Neural progenitor cell (in vitro differentiated cells): ENCODE measurements around the gene SEC22A. TPM values are rescaled to one million over a fixed set of nuclear protein-coding genes. Genes with fewer than 3 reads are reported as not detected.

Experiments
- DNase-seq: peaks from one replicate; pipeline ENCODE4 v3.0.0-alpha.2; 2016; ENCODE audit warnings: low spot score
- H2AFZ ChIP-seq: fragments of 200-600 bp; sonication (generic); replicated peaks from 2 replicates; pipeline ENCODE4 v1.6.1; 2016; ENCODE audit warnings: antibody characterized with exemption
- H3F3A ChIP-seq: fragments of 200-600 bp; sonication (generic); 2 replicates; pipeline ENCODE4 v1.6.1; 2016; ENCODE audit warnings: antibody characterized with exemption, low read depth
- H3K27ac ChIP-seq: fragments of 200-600 bp; sonication (generic); 2 replicates; pipeline ENCODE4 v1.5.1; 2016; ENCODE audit warnings: mild to moderate bottlenecking
- H3K27me3 ChIP-seq: fragments of 200-600 bp; sonication (generic); 2 replicates; pipeline ENCODE4 v1.6.1; 2016; ENCODE audit warnings: mild to moderate bottlenecking, moderate library complexity
- H3K36me3 ChIP-seq: fragments of 200-600 bp; sonication (generic); 2 replicates; pipeline ENCODE4 v1.5.1; 2016
- H3K4me1 ChIP-seq: fragments of 200-600 bp; sonication (generic); 2 replicates; pipeline ENCODE4 v1.6.1; 2016; ENCODE audit warnings: mixed run types
- H3K4me2 ChIP-seq: fragments of 200-600 bp; sonication (generic); 2 replicates; pipeline ENCODE4 v1.6.1; 2016
- H3K4me3 ChIP-seq: fragments of 200-600 bp; sonication (generic); 2 replicates; pipeline ENCODE4 v1.5.1; 2016
- H3K79me2 ChIP-seq: fragments of 200-600 bp; sonication (generic); 2 replicates; pipeline ENCODE4 v1.6.1; 2016; ENCODE audit warnings: low read depth
- H3K9ac ChIP-seq: fragments of 200-600 bp; sonication (generic); 2 replicates; pipeline ENCODE4 v1.6.1; 2016
- H3K9me3 ChIP-seq: fragments of 200-600 bp; sonication (generic); 2 replicates; pipeline ENCODE4 v1.5.1; 2016; ENCODE audit warnings: low read depth
- H4K20me1 ChIP-seq: fragments of 200-600 bp; sonication (generic); 2 replicates; pipeline ENCODE4 v1.6.1; 2016; ENCODE audit warnings: low read depth
- H3K27ac Mint-ChIP-seq: 3 replicates; pipeline ENCODE4 v1.8.0; 2021; ENCODE audit warnings: mixed read lengths
- H3K27me3 Mint-ChIP-seq: 2 replicates; pipeline ENCODE4 v1.8.0; 2022; ENCODE audit warnings: low read depth, mild to moderate bottlenecking, inconsistent platforms, moderate library complexity, mixed read lengths; ENCODE audit not compliant: insufficient read depth
- H3K36me3 Mint-ChIP-seq: 3 replicates; pipeline ENCODE4 v1.8.0; 2021; ENCODE audit warnings: mixed read lengths
- H3K4me1 Mint-ChIP-seq: 3 replicates; pipeline ENCODE4 v1.8.0; 2021; ENCODE audit warnings: mixed read lengths
- H3K4me3 Mint-ChIP-seq: 3 replicates; pipeline ENCODE4 v1.8.0; 2021; ENCODE audit warnings: mild to moderate bottlenecking, moderate library complexity, mixed read lengths
- H3K9me3 Mint-ChIP-seq: 3 replicates; pipeline ENCODE4 v1.8.0; 2020; ENCODE audit warnings: mixed read lengths
- CTCF ChIP-seq: fragments of 200-600 bp; sonication (generic); IDR thresholded peaks from 2 replicates; pipeline ENCODE4 v1.5.1; 2017; ENCODE audit warnings: antibody characterized with exemption, mild to moderate bottlenecking
- EZH2 ChIP-seq: fragments of 200-600 bp; sonication (generic); IDR thresholded peaks from 2 replicates; pipeline ENCODE4 v1.6.1; 2017; ENCODE audit warnings: antibody characterized with exemption, mild to moderate bottlenecking, moderate library complexity
- EZH2phosphoT487 ChIP-seq: fragments of 200-600 bp; sonication (generic); IDR thresholded peaks from 2 replicates; pipeline ENCODE4 v1.6.1; 2017; ENCODE audit warnings: antibody characterized with exemption
- total RNA-seq: library from RNA; depleted of rRNA; stranded (reverse); fragments of >200 nt; gene quantifications from 2 replicates; pipeline ENCODE4 v1.2.3, GENCODE V29; 2015; ENCODE audit warnings: low replicate concordance

Gene SEC22A
- total RNA-seq, 1 donor from 2014 or later, result 26.4 TPM

- Mint-ChIP-seq H3K27ac (no peak overlapping the region), H3K36me3 (peaks cover 17% of the 10 kb centered on the region), H3K4me3 (no peak overlapping the region), H3K27me3 (no peaks in the 10 kb centered on the region), H3K4me1 (no peaks in the 10 kb centered on the region), H3K9me3 (peaks cover 5% of the 10 kb centered on the region)
- no peak for DNase-seq
- TF ChIP-seq EZH2 (no peak), CTCF (no peak), EZH2phosphoT487 (no peak)
- Histone ChIP-seq H3K9ac (no peak overlapping the region), H3K27me3 (no peaks in the 10 kb centered on the region), H3K4me3 (no peak overlapping the region), H2AFZ (no peak overlapping the region), H3K27ac (no peak overlapping the region), H3K4me1 (no peaks in the 10 kb centered on the region), H3K4me2 (no peak overlapping the region), H3K79me2 (no peaks in the 10 kb centered on the region), H4K20me1 (no peaks in the 10 kb centered on the region), H3F3A (no peaks in the 10 kb centered on the region), H3K36me3 (no peaks in the 10 kb centered on the region), H3K9me3 (no peaks in the 10 kb centered on the region)
Observed at GRCh38 chr3:123270818-123271217, 69.1 kb downstream of the SEC22A start.

DNA sequence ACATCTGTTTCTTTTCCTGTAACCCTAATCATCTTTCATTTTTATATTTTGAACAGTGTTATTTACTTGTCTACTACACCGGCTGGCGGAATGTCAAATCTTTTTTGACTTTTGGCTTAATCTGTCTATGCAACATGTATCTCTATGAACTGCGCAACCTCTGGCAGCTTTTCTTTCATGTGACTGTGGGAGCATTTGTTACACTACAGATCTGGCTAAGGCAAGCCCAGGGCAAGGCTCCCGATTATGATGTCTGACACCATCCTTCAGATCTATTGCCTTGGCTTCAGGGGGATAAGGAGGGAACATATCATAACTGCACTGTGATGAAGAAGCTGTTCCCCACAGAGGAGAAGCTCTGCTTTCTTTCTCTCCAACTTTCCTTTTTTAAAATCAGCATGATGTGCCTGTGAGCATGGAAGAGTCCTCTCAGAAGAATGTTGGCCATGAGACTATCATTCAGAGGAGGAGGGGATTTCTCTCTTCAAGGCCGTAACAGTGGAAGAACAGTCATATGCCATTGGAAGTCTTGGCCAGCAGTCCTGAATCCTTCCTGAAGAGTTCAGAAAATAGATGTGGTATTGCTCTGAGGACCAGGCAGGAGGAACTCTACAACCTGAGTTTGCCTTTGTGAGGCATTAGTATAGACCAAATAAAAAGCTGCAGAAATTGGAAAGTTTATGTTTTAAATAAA is 69.9 kb downstream of the SEC22A start:
- Histone ChIP-seq H3K36me3 (no peaks in the 10 kb centered on the region), H3K9ac (no peak overlapping the region), H3K4me1 (no peaks in the 10 kb centered on the region), H3K27me3 (no peaks in the 10 kb centered on the region), H3K79me2 (no peaks in the 10 kb centered on the region), H3K9me3 (no peaks in the 10 kb centered on the region), H4K20me1 (no peaks in the 10 kb centered on the region), H3K27ac (no peak overlapping the region), H2AFZ (no peak overlapping the region), H3K4me2 (no peak overlapping the region), H3F3A (no peaks in the 10 kb centered on the region), H3K4me3 (no peak overlapping the region)
- Mint-ChIP-seq H3K4me3 (no peak overlapping the region), H3K9me3 (peaks cover 2% of the 10 kb centered on the region), H3K4me1 (peaks cover under 1% of the 10 kb centered on the region), H3K27me3 (no peaks in the 10 kb centered on the region), H3K27ac (peak overlapping the region; percentile 43), H3K36me3 (peaks cover 11% of the 10 kb centered on the region)
- no peak for TF ChIP-seq EZH2phosphoT487
- TF ChIP-seq CTCF, result no peak
- TF ChIP-seq EZH2, result no peak
- DNase-seq, result no peak

DNA sequence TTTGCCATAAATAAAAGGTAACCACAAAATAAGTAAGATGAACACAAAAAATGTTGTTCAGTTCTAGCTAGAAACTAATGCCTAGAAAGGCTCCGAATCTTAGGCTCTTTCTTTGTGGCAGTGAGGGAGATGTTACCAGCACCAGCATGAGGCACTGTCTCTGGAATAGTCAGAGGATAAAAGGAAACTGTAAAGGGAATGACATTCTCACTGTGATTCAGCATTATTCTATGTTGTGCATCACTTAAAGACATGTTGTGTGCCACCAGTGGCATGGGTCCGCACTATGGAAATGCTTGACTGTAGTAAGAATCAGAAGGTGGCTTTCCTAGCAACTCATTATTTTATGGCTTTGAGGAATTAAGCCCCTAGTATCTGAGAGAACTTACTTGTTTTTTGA is 70.8 kb downstream of the SEC22A start:
- no peak for TF ChIP-seq EZH2phosphoT487
- TF ChIP-seq CTCF, result no peak
- no peak for TF ChIP-seq EZH2
- H3K36me3 ChIP-seq, result no peaks in the 10 kb centered on the region
- H3K27ac ChIP-seq, result no peak overlapping the region
- Mint-ChIP-seq H3K36me3 (peaks cover 7% of the 10 kb centered on the region), H3K4me1 (peaks cover 3% of the 10 kb centered on the region), H3K9me3 (no peaks in the 10 kb centered on the region), H3K27ac (no peak overlapping the region), H3K27me3 (no peaks in the 10 kb centered on the region), H3K4me3 (no peak overlapping the region)
- no peaks in the 10 kb centered on the region for H3K27me3 ChIP-seq
- H3K9me3 ChIP-seq, result no peaks in the 10 kb centered on the region
- no peaks in the 10 kb centered on the region for H3K79me2 ChIP-seq
- no peaks in the 10 kb centered on the region for H3K4me1 ChIP-seq
- H3K4me2 ChIP-seq, result no peak overlapping the region
- no peak for DNase-seq
- no peaks in the 10 kb centered on the region for H3F3A ChIP-seq
- H4K20me1 ChIP-seq, result no peaks in the 10 kb centered on the region
- no peak overlapping the region for H3K4me3 ChIP-seq
- no peak overlapping the region for H3K9ac ChIP-seq
- no peak overlapping the region for H2AFZ ChIP-seq
